Endothelial cell of hepatic sinusoid (primary cell): ENCODE results near the gene DNMT3B.

Experiments used
- in situ Hi-C: cut with HindIII; loops from 2 replicates; pipeline ENCODE4 v1.10.0; 2017; ENCODE audit warnings: low sequenced_read_pairs

DNMT3B gene

DNA sequence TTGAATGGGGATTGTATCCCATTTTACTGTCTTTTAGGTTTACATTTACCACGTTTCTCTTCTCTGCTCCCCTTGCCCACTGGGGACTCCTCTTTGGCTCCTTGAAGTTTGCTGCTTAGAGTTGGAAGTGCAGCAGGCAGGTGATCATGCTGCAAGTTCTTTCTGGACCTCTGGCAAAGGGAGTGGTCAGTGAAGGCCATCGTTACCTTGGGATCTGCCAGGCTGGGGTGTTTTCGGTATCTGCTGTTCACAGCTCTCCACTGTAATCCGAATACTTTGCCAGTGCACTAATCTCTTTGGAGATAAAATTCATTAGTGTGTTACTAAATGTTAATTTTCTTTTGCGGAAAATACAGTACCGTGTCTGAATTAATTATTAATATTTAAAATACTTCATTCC is 87.4 kb downstream of the DNMT3B start:
- in situ Hi-C loops = no loop called here

DNA sequence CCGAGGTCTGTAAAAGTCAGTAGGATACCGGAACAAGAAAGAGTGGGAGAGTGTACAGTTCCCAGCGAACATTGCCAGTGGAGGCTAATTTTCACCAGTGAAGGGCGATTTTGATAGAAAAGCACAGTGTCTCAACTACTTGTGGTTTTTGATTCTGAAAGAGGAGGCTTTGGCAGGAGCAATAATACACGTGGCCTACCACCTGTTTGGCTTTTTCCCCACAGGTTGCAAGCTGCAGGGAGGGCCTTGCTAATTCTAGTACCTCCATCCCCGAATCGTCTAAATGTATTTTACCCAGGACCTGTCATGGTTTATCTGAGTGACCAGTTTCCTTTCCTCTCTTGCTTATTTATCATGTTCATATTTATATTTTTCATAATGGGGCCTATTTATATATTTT is 93.2 kb downstream of the DNMT3B start:
- in situ Hi-C loops = loop anchor here (5.0 kb wide), 1 partner anchor 47 kb away; no protein-coding TSS in a partner anchor

DNA sequence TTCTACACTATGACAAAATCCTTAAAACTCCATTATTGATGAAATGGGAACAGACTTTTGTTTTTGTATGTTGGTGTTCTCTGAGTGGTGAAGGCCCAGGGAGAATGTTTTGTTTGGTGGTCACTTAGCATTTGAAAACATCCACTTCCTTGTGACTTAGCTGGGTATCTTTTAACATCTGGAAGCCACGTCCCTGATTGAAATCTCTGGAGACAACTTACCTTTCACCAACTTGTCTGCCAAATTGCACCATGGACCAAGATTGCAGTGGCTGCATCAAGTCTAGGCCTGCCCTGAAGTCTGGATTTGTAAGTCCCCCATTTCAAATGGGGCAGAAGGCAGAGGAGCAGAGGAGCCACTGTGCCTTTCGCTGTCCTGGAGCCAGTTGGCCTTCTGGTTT is 96.0 kb downstream of the DNMT3B start:
- in situ Hi-C loops = loop anchor here (5.0 kb wide), 1 partner anchor 44 kb away; no protein-coding TSS in a partner anchor
